ENCODE results near the gene LGI2. TPM values are rescaled to one million over a fixed set of nuclear protein-coding genes. Genes with fewer than 3 reads are reported as not detected.

LGI2 gene
- total RNA-seq, 2 donors from 2014 or later, result 3.7 to 4.0 TPM

DNA sequence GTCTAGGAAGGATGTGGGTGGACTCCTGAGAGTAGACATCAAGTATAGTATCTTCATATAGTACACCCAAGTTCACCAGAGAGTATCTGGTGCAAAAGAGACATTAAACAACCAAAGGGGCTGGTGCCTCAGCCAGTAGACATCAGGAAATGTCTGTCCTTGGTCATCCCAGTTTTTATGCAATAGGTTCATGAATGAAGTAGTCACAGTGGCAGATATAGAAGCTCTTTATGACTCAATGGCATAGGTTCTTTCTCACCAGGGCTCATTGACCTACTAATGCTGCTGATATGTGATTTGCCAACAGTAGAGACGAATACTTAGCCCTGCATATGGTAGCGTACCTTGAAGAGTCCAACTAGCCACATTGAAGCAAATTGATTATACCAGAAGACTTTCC lies 72.9 kb downstream of the LGI2 start:
- H3K27me3 ChIP-seq (replicated peaks; ENCODE audit: insufficient read depth), result no peaks in the 10 kb centered on the region
- no peak for ATAC-seq (ENCODE audit: insufficient number of reproducible peaks, low FRiP score, low read depth)
- H3K36me3 ChIP-seq, result no peaks in the 10 kb centered on the region
- TF ChIP-seq, protein P1, sequence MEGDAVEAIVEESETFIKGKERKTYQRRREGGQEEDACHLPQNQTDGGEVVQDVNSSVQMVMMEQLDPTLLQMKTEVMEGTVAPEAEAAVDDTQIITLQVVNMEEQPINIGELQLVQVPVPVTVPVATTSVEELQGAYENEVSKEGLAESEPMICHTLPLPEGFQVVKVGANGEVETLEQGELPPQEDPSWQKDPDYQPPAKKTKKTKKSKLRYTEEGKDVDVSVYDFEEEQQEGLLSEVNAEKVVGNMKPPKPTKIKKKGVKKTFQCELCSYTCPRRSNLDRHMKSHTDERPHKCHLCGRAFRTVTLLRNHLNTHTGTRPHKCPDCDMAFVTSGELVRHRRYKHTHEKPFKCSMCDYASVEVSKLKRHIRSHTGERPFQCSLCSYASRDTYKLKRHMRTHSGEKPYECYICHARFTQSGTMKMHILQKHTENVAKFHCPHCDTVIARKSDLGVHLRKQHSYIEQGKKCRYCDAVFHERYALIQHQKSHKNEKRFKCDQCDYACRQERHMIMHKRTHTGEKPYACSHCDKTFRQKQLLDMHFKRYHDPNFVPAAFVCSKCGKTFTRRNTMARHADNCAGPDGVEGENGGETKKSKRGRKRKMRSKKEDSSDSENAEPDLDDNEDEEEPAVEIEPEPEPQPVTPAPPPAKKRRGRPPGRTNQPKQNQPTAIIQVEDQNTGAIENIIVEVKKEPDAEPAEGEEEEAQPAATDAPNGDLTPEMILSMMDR (IDR thresholded peaks at IDR 0.05), result no peak
- no peak overlapping the region for H3K4me3 ChIP-seq
- no peak overlapping the region for H3K27ac ChIP-seq
- no peaks in the 10 kb centered on the region for H3K9me3 ChIP-seq
- no peaks in the 10 kb centered on the region for H3K4me1 ChIP-seq (ENCODE audit: control insufficient read depth in 1 of 2, low read depth in 2 of 2)
- DNase-seq (ENCODE audit: low spot score), result no peak

DNA sequence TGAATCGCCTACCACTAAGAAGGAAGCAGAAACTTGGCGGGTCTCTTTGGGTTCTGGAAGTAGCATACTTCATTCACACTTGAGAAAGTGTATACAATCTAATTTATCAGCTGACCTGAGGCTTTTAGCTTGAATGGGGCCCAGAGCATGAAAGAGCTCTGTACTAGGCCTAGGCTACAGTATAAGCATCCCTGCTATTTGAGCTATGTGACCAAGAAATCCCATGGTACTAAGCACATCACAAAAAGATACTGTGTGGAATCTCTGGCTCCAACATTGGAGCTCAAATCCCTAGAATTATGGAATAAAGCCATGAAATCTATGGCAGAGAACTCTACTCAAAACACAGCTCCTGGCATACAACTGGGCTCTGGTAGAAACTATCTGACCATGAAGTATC lies 74.0 kb downstream of the LGI2 start:
- DNase-seq (ENCODE audit: low spot score) (no peak), ATAC-seq (ENCODE audit: insufficient number of reproducible peaks, low FRiP score, low read depth) (no peak)
- TF ChIP-seq, protein P1 (IDR thresholded peaks at IDR 0.05), result no peak
- no peak overlapping the region for H3K4me3 ChIP-seq
- H3K27ac ChIP-seq, result no peak overlapping the region
- no peaks in the 10 kb centered on the region for H3K9me3 ChIP-seq
- no peaks in the 10 kb centered on the region for H3K27me3 ChIP-seq (replicated peaks; ENCODE audit: insufficient read depth)
- H3K36me3 ChIP-seq, result no peaks in the 10 kb centered on the region
- H3K4me1 ChIP-seq (ENCODE audit: control insufficient read depth in 1 of 2, low read depth in 2 of 2), result no peaks in the 10 kb centered on the region

DNA sequence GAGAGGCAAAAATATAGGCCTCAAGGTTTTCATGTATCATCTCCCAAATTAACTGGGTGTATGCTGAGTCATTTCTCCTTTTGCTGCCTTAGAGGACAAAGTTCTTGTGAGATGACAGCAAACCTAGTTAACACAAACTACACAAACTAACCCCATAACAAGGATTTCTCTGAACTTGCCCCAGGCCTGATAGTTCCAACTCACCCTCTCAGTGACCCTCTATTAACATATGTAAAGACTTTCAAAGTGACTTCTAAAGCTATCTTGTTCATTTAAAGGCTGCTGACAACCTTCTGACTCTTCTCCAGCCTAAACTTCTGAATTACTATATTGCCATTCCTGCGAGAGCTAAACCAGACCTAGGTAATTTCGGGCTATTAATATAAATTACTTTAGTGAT lies 74.7 kb downstream of the LGI2 start:
- H3K36me3 ChIP-seq, result no peaks in the 10 kb centered on the region
- no peak overlapping the region for H3K4me3 ChIP-seq
- no peaks in the 10 kb centered on the region for H3K9me3 ChIP-seq
- no peaks in the 10 kb centered on the region for H3K27me3 ChIP-seq (replicated peaks; ENCODE audit: insufficient read depth)
- no peak overlapping the region for H3K27ac ChIP-seq
- H3K4me1 ChIP-seq (ENCODE audit: control insufficient read depth in 1 of 2, low read depth in 2 of 2), result no peaks in the 10 kb centered on the region
- ATAC-seq (ENCODE audit: insufficient number of reproducible peaks, low FRiP score, low read depth) (no peak), DNase-seq (ENCODE audit: low spot score) (no peak)
- TF ChIP-seq, protein P1 (IDR thresholded peaks at IDR 0.05), result no peak

DNA sequence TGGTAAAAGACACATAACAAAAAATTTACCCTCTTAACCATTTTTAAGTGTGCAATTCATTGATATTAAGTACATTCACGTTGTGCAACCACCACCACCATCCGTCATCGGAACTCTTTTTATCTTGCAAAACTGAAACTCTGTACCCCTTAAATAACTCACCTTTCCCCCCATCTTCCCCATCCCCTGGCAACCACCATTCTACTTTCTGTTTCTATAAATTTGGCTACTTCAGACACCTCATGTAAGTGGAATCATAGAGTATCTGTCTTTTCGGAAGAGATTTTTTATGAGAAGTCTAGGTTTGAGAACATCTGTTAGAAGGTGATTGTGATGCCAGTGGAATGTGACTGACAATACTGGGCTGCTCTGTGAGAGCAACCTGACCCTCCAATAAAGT lies 78.1 kb downstream of the LGI2 start:
- Histone ChIP-seq H3K27ac (no peak overlapping the region), H3K4me1 (ENCODE audit: control insufficient read depth in 1 of 2, low read depth in 2 of 2) (no peaks in the 10 kb centered on the region), H3K4me3 (no peak overlapping the region), H3K36me3 (no peaks in the 10 kb centered on the region), H3K9me3 (no peaks in the 10 kb centered on the region), H3K27me3 (replicated peaks; ENCODE audit: insufficient read depth) (no peaks in the 10 kb centered on the region)
- TF ChIP-seq, protein P1 (IDR thresholded peaks at IDR 0.05), result no peak
- ATAC-seq (ENCODE audit: insufficient number of reproducible peaks, low FRiP score, low read depth), result no peak
- no peak for DNase-seq (ENCODE audit: low spot score)

GRCh38 chr4:24949970-24950369 lies 80.8 kb downstream of the LGI2 start:
- Histone ChIP-seq H3K4me3 (no peak overlapping the region), H3K36me3 (no peaks in the 10 kb centered on the region), H3K4me1 (ENCODE audit: control insufficient read depth in 1 of 2, low read depth in 2 of 2) (no peaks in the 10 kb centered on the region), H3K27me3 (replicated peaks; ENCODE audit: insufficient read depth) (no peaks in the 10 kb centered on the region), H3K9me3 (no peaks in the 10 kb centered on the region), H3K27ac (no peak overlapping the region)
- ATAC-seq (ENCODE audit: insufficient number of reproducible peaks, low FRiP score, low read depth) (no peak), DNase-seq (ENCODE audit: low spot score) (no peak)
- TF ChIP-seq, protein P1 (IDR thresholded peaks at IDR 0.05), result no peak

Other genes starting within 250 kb of the LGI2 start
- gene SOD3, start 235.4 kb downstream of the LGI2 start, total RNA-seq, result 100 to 1,000 TPM; 549 to 743 TPM
- 10 to 100 TPM; 11.8 to 30.1 TPM for gene CCDC149, start 117.9 kb downstream of the LGI2 start, total RNA-seq
- gene SEPSECS, start 129.5 kb upstream of the LGI2 start, total RNA-seq, result 1 to 10 TPM; 3.4 to 5.9 TPM
- gene PI4K2B, start 203.1 kb upstream of the LGI2 start, total RNA-seq, result 10 to 100 TPM; 11.8 to 12.9 TPM